Breast epithelium (tissue), 3 donors: Measurements from ENCODE around the gene DDX54.

Experiments used
- POLR2A ChIP-seq: fragments of 450-650 bp; IDR thresholded peaks from one replicate; pipeline ENCODE4 v1.6.1; 2016; ENCODE audit warnings: antibody characterized with exemption, mild to moderate bottlenecking, moderate library complexity
- POLR2AphosphoS5 ChIP-seq, 3 donors: sonication (generic); formaldehyde crosslinking; IDR thresholded peaks; one replicate each; pipeline ENCODE4 v1.6.1; 2017; ENCODE audit warnings: antibody characterized with exemption in 3 of 3
- TF ChIP-seq, protein P1 (sequence below), 3 donors: fragments of 450-650 bp; IDR thresholded peaks; one replicate each; pipeline ENCODE4 v1.5.1; 2016 to 2017; ENCODE audit warnings: antibody characterized with exemption in 3 of 3, mild to moderate bottlenecking in 3 of 3, moderate library complexity in 3 of 3

DNA sequence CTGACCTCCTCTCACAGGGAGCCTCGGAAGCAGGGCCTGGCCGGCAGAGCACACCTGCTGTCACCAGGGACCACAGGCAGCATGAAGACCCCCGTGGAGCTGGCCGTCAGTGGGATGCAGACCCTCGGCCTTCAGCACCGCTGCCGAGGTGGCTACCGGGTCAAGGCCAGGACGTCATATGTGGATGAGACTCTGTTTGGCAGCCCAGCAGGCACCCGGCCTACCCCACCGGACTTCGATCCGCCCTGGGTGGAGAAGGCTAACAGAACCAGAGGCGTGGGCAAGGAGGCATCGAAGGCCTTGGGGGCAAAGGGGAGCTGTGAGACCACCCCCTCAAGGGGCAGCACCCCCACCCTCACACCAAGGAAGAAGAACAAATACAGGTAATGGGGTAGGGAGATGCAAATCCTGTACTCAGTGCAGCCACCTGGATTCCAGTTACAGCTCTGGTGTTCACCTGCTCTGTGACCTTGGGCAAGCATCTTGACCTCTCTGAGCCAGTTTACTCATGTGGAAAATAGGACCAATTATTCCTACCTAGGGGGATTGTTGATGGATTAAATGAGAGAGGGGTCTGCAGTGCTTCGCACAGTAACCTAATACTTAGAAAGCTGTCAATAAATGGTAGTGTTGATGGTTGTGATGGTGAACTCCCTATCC, 1.5 kb upstream of the DDX54 start:
- TF ChIP-seq, protein P1, sequence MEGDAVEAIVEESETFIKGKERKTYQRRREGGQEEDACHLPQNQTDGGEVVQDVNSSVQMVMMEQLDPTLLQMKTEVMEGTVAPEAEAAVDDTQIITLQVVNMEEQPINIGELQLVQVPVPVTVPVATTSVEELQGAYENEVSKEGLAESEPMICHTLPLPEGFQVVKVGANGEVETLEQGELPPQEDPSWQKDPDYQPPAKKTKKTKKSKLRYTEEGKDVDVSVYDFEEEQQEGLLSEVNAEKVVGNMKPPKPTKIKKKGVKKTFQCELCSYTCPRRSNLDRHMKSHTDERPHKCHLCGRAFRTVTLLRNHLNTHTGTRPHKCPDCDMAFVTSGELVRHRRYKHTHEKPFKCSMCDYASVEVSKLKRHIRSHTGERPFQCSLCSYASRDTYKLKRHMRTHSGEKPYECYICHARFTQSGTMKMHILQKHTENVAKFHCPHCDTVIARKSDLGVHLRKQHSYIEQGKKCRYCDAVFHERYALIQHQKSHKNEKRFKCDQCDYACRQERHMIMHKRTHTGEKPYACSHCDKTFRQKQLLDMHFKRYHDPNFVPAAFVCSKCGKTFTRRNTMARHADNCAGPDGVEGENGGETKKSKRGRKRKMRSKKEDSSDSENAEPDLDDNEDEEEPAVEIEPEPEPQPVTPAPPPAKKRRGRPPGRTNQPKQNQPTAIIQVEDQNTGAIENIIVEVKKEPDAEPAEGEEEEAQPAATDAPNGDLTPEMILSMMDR (IDR thresholded peaks at IDR 0.05): no peak
- TF ChIP-seq POLR2AphosphoS5 (IDR thresholded peaks at IDR 0.05): no peak
- no peak for TF ChIP-seq POLR2A
